Measurements from ENCODE around the gene CNPY4. TPM values are rescaled to one million over a fixed set of nuclear protein-coding genes. Genes with fewer than 3 reads are reported as not detected.

Gene CNPY4
- total and polyA plus RNA-seq, 2 donors (not counting 3 experiments of a cell fraction or from before 2014, with no cell fraction given), result 28.6 to 33.7 TPM

- H3K4me2 ChIP-seq (ENCODE audit: insufficient read depth, low read length), result no peak overlapping the region
- no peak overlapping the region for H2AFZ ChIP-seq (ENCODE audit: low read depth, low read length)
- ChIA-PET POLR2A (no interaction called here), CTCF (interaction anchor here (1.0 kb wide), 1 partner anchor 8 kb away, joined by 3 read pairs; no protein-coding TSS in a partner anchor)
- H4K20me1 ChIP-seq (replicated peaks; ENCODE audit: control insufficient read depth, extremely low read depth, insufficient read depth, low read length), result no peaks in the 10 kb centered on the region
- H3K9me1 ChIP-seq (replicated peaks; ENCODE audit: control insufficient read depth, extremely low read depth, insufficient read depth, low read length), result no peaks in the 10 kb centered on the region
- peaks cover 0 to 2% of the 10 kb centered on the region in 2 experiments for H3K36me3 ChIP-seq (ENCODE audit: control insufficient read depth in 2 of 2, extremely low read depth in 1 of 2, insufficient read depth in 2 of 2, low read length in 2 of 2)
- no peak for TF ChIP-seq POLR2AphosphoS5 (IDR thresholded peaks at IDR 0.05; ENCODE audit: insufficient read depth, low read depth, low read length)
- no peak for TF ChIP-seq MYC (IDR thresholded peaks at IDR 0.05; ENCODE audit: low read depth, low read length)
- TF ChIP-seq JUN (IDR thresholded peaks at IDR 0.05; ENCODE audit: borderline replicate concordance, insufficient read depth, insufficient read length, low read depth), result no peak
- no peak for TF ChIP-seq EZH2 (IDR thresholded peaks at IDR 0.05; ENCODE audit: borderline replicate concordance, low read depth, low read length, severe bottlenecking)
- TF ChIP-seq GATA2 (IDR thresholded peaks at IDR 0.05; ENCODE audit: insufficient read depth, insufficient read length, low read depth, low read length), result no peak
- TF ChIP-seq FOS (IDR thresholded peaks at IDR 0.05; ENCODE audit: borderline replicate concordance, insufficient read depth, low read length), result no peak
- no peak for TF ChIP-seq POLR2A (IDR thresholded peaks at IDR 0.05; ENCODE audit: low read depth, low read length)
- TF ChIP-seq, protein P1, sequence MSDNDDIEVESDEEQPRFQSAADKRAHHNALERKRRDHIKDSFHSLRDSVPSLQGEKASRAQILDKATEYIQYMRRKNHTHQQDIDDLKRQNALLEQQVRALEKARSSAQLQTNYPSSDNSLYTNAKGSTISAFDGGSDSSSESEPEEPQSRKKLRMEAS (IDR thresholded peaks at IDR 0.05; ENCODE audit: insufficient read depth, insufficient read length), result no peak
- TF ChIP-seq, protein P2, sequence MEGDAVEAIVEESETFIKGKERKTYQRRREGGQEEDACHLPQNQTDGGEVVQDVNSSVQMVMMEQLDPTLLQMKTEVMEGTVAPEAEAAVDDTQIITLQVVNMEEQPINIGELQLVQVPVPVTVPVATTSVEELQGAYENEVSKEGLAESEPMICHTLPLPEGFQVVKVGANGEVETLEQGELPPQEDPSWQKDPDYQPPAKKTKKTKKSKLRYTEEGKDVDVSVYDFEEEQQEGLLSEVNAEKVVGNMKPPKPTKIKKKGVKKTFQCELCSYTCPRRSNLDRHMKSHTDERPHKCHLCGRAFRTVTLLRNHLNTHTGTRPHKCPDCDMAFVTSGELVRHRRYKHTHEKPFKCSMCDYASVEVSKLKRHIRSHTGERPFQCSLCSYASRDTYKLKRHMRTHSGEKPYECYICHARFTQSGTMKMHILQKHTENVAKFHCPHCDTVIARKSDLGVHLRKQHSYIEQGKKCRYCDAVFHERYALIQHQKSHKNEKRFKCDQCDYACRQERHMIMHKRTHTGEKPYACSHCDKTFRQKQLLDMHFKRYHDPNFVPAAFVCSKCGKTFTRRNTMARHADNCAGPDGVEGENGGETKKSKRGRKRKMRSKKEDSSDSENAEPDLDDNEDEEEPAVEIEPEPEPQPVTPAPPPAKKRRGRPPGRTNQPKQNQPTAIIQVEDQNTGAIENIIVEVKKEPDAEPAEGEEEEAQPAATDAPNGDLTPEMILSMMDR (IDR thresholded peaks at IDR 0.05; ENCODE audit: extremely low read depth in 1 of 2, insufficient read depth in 1 of 2, low read depth in 1 of 2, low read length in 2 of 2), result no peak
- FAIRE-seq, result no peak
- peaks cover 16% of the 10 kb centered on the region for H3K4me1 ChIP-seq (ENCODE audit: control insufficient read depth, extremely low read depth, insufficient read depth, low read length)
- no peak overlapping the region for H3K9ac ChIP-seq (replicated peaks; ENCODE audit: extremely low read depth, insufficient read depth, low read length)
- H3K27ac ChIP-seq (ENCODE audit: insufficient read depth, low read depth, low read length), result no peak overlapping the region
- H3K9me3 ChIP-seq (replicated peaks; ENCODE audit: control insufficient read depth, insufficient read depth, low read length), result no peaks in the 10 kb centered on the region
- H3K4me3 ChIP-seq (replicated peaks in 1 of 3; ENCODE audit: insufficient read depth in 1 of 3, low read depth in 1 of 3, low read length in 3 of 3), result no peak overlapping the region
- BruUV-seq (replicated peaks), result no TSS peak
- peaks cover 10% of the 10 kb centered on the region for H3K79me2 ChIP-seq (ENCODE audit: control insufficient read depth, insufficient read depth, low read length)
- intact Hi-C loops (cut with micrococcal nuclease), result no loop called here
- H3K27me3 ChIP-seq (ENCODE audit: control insufficient read depth in 2 of 2, insufficient read depth in 2 of 2, low read length in 2 of 2), result no peaks in the 10 kb centered on the region
- DNase-seq (ENCODE audit: low read depth, low spot score), result no peak
- dilution Hi-C loops (cut with MboI; ENCODE audit: extremely low pct_ligation_motif_present, low sequenced_read_pairs), result no loop called here
These were observed 2.6 kb downstream of the CNPY4 start for GRCh38 chr7:100122067-100122466.
